Endothelial cell of hepatic sinusoid (primary cell): Measurements from ENCODE around the gene ASCL1.

Experiments used
- in situ Hi-C: cut with HindIII; loops from 2 replicates; pipeline ENCODE4 v1.10.0; 2017; ENCODE audit warnings: low sequenced_read_pairs

The ASCL1 gene

DNA sequence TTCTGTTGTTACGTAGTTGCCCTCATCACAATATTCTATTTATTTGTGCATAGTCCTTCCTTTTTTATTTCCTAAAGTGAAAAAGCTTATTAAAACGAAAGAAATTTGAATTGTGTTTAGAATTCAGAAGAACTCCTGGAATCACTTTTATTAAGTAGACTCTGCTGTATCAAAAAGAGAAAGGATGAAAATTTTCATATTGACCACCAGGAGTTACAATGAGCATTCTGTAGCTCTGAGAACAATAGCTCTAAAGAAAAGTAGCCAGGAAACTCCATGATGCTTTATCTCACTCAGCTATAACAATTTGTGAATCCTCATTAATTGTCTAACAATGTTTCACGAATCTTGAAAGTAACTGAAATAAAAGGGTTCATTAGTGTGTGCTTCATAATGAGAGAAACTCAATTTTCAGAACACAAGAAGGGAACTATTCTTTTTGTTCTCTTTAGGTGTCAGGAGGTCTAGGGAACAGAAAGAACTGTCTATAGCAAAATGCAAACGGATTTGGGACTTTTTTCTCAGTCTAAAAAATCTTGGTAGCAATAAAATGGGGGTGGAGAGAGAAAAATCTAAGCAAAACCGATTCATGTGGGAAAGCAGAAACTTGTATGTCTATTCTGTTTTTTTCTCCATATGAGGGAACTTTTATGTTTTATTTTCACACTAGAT lies 19.3 kb downstream of the ASCL1 start:
- in situ Hi-C loops, result no loop called here

DNA sequence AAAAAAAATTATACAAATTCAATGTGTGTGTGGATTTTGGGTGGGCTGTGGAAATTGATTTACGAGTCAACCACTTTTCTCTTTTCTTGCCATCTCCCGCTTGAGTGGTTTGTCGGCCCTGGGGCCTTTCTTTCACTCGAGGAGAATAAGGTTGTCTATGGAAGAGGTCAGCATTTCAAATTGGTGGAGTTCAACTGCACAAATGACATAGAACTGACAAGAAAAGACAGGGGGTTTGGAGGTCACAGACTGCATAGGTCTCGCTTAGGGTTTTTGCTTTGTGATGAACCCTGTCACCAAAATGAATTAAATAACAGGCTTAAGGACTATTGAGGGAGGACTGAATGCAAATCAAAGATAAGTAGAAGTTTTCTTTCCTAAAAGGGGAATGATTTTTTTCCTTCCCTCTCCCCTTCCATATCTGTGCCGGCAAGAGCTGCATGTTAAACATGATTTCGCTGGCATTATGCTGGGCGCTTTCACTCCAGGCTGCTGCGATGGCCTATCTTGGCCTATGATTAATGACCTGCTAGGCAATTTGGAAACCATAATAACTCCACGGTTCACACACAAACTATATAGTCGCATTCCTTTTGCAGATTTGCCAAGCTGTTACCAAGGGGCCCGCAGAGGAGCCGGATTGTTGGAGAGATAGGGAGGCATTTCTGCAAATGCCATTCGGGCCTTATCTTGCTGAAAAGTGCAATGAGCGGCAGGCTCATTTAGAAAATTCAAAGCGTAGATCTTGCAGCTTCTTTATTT lies 20.7 kb downstream of the ASCL1 start:
- in situ Hi-C loops, result no loop called here

DNA sequence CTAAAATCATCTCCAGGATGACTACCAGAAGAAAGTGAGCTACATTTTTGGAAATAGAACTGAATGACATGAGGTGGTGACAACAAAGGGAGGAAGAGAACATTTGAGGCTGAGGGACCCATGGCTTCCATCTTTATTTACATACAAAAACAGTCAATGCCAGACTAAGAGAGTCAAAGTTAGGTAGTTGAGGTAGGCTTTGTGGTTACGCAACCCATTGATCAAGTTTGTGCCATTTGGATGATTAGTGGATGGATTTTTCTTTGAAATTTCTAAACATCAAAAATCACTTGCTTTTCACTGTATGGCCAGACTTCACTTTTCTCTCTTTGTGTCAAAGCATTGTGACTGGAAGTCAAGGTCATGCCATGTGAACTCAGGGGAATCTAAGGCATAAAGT lies 22.9 kb downstream of the ASCL1 start:
- in situ Hi-C loops, result loop anchor here (5.0 kb wide), 1 partner anchor 42 kb away; no protein-coding TSS in a partner anchor

DNA sequence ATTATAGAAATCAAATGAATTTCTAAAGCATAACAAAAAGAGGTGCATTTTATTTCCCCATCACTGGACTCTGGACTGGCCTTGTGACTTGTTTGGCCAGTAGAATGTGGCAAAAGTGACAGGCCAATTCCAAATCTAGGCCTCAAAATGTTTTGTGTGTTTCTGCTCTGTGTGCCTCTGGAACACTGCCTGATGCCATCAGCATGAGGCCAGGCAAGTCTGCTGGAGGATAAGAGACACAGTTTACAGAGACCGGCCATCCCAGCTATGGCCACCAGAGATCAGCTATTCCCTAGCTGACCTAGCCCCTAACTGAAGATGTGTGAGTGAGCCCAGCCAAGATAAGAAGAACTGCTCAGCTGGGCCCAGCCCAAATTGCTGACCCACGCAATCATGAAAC lies 32.9 kb downstream of the ASCL1 start:
- in situ Hi-C loops, result no loop called here

DNA sequence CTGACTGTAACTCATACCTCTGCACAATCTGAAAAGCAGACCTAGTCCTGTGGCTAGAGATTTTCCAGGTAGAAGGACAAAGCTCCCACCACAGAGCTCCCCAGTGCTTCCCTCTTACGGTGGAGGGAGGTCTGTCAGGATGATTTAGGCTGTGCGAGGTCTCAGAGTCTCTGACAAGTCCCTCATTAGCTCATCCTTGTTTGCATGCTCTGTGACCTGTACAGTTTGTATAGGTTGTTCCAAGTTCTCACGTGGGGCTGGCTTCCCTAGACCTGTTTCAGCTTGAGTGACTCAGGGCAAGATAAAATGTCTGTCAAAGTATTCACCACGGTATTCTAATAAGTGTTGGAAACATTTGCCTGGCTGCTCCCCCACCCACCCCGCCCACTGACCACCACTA lies 34.8 kb downstream of the ASCL1 start:
- in situ Hi-C loops, result no loop called here

DNA sequence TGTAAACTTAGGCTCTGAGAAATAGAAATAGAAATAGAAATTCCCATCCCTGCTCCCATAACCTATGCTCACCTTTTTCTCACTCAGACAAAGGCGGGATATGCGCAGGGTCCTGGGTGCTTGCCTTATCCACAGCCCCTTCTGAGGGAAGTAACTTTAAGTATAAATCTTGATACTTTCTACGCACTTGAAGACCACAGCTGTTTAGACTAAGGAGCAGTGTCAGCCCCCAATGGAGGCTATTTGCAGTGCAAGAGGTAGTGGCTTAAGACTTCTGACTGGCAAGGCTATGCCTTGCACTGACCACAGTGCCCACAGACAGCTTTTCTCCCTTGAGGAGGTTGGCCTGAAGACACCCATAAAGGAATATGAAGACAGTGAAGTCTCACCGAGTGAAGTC lies 35.2 kb downstream of the ASCL1 start:
- in situ Hi-C loops, result no loop called here

DNA sequence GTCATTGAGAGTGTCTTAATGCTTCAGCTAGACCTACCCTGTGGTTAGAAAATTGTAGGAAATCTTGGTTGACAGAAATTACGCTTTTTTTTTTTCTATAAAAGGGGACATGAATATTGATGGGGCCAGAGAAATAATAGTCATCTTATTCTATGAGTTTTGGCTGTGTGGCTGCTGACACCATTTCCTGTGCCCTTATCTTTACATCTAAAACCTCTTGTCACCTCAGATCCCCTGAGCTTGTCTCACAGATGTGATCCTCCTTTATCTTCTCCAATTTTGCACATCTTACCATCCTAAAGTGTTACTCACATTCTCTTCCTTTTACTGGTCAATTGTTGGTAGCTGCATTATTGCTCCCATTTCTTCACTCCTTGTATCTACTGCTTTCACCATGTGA lies 36.1 kb downstream of the ASCL1 start:
- in situ Hi-C loops, result no loop called here

DNA sequence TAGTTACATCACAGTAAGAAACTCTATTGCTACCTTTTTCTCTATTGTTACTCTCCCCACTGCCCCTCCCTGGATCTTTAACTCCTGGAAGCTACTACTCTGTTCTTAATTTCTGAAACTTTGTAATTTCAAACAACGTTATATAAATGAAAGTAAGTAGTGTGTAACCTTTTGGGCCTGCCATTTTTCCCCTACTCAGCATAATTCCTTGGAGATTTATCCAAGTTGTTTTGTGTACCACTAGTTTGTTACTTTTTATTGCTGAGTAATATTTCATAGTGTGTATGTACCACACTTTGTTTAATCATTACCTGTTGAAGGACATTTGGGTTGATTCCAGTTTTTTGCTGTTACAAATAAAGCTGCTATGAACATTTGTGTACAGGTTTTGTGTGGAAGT lies 37.9 kb downstream of the ASCL1 start:
- in situ Hi-C loops, result no loop called here
